Fibroblast of skin of right biceps (primary cell): ENCODE data around the gene PKIB.

Experiments
- DNase-seq: peaks from one replicate; pipeline ENCODE4 v3.0.0-alpha.2; 2013

The PKIB gene

DNA sequence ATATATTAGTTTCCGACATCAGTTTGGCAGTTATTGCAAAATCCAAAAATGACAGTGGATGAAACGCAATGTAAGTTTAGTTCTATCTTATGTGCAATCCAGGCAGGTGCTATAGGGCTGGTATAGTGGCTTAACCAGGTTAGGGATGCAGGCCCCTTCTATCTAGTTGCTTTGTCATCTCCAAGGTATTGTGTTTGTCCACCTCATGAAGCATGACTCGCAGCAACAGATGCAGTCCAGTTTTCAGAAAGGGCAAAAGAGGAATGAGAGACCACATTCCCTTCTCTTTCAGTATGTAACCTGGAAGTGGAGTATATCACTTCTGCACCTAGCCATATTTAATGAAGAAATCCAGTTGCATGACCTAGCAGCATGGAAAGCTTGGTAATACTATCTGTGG lies 59.7 kb downstream of the PKIB start:
- no peak for DNase-seq

DNA sequence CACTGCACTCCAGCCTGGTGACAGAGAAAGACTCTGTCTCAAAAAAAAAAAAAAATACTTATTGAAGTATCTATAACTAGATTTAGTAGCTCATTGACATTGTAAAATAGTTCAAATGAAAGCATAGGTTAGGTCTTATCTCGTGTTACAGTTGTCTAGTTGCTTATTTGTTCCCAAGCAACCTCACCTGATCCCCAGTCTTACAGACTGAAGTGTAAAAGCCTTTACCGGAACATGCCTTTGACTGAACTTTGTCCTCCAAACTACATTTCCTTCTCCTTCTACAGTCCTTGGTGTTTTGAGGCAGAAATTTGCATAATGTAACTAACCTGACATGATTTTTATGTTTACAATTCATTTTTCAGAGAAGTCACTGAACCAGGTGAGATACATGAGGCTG lies 61.0 kb downstream of the PKIB start:
- no peak for DNase-seq

DNA sequence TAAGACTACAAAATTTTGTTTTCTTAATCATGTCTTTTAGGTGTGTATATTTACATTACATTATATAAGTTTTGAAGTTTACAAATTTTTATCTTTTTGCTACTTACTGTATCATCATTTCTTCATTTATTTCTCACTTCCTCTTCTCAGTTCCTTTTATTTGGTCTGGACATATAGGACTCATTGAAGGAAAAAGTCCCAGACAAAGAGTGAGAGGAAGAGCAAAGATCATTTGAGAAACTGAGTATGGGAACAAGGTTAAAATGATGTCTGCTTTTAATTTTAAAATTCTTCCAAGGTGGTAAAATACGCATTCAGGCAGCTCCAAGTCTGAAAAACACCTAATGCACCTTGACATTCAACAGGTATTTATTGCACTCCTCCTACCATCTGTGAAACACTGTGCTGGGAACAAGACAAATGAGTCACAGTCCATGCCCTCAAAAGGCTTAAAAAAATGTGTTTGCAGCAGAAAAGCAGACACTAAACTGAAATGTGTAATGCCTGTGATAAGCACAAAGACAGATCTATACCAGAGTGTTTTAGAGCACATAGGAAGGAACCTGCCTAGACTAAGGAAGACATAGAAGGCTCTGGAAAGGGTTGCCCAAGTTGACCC lies 63.2 kb downstream of the PKIB start:
- DNase-seq: no peak

- no peak for DNase-seq
These were observed 65.9 kb downstream of the PKIB start for GRCh38 chr6:122676146-122676545.

DNA sequence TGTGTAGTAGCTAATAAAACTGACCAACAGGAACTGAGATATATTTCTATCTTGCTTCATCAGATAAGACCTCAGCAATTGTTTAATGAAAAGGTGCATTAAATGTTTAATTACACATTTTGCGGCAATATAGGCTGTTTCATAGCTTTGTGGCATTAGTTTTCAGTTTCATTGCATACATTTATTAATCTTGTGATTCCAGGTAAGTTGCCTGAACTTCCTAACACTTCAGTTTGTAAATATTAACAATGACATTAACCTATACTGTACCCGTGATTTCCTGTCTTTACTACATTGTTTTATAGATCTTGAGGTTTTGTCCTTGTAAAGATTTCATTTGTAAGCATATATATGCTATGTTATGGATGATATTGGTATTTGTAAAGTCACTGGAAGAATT lies 66.5 kb downstream of the PKIB start:
- DNase-seq: no peak

DNA sequence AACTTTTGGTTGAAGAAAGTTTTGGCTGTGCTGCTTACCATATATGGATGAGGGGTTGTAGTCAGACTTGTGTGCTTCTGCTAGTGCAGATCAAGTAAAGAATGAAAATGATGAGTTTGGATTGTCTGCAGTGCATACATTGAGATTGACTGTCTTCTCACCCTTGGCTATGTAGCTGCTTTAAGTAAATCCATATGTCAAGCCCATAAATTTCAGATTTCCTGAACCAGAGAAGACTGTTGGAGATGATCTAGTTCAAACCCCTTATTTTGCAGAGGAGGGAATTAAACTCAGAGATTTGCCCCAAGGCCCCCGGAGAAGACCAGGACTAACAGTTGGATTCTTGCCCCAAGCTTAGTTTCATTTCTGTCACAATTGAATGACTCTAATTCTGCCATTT lies 67.2 kb downstream of the PKIB start:
- DNase-seq: peak; percentile 10

- DNase-seq: peak; percentile 5
These were observed 68.6 kb downstream of the PKIB start for GRCh38 chr6:122678841-122679240.

DNA sequence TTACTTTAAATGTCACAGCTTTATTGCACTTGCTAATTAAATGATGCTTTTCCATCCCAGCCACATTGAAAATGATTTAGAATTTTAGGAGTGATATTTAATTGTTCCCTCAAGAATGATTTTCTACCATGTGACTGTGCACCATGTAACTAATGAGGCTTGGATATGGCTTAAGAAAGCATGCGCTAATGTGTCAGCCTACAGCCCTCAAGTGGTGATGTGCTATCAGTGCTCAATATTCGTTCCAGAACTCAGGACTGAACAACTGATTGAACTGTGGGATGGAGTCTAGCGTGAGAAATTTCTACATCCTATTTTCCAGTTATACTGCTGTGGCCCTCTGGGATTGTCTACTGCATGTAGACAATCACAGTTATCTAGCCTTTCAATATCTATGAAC lies 71.5 kb downstream of the PKIB start:
- no peak for DNase-seq

GRCh38 chr6:122683989-122684651 lies 73.9 kb downstream of the PKIB start:
- DNase-seq: no peak

- peak; percentile 83 for DNase-seq
These were observed 82.0 kb downstream of the PKIB start for GRCh38 chr6:122692175-122692598.

GRCh38 chr6:122692807-122693580 lies 82.8 kb downstream of the PKIB start:
- DNase-seq: no peak

DNA sequence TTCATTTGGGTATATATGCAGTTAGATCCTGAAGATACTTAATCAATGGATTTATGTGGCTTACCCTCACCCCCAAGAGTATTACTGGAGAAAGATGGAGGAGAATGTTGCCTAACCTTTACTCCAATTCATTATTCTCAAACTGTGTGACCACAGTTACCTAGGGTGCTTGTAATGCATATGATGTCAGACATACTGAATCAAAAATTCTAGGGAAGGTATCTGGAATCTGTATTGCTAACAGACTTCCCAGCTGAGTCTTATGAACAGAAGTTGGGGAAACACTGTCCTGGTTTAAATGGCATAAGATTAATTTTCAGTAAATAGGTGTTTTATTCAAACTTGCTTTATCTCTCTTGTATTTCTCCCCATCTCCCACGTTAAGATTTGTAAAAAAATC lies 83.9 kb downstream of the PKIB start:
- no peak for DNase-seq

DNA sequence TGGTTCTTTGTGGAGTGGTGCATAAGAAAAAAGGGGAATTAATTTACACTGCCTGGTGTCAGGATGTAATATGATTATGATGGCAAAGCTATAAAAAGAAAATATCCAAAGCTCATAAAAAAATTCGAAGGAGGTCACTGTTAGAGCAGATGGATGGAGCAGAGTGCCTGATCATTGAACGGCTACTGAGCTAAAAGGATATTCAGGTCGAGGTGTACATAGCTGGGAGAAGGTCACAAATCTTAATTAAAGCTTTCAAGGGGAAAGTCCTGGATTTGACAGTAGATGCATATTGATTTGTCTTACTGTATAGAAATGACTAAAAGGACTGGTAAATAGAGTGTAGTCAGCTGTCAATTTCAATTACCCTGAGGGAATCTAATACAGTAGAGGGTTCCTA lies 84.4 kb downstream of the PKIB start:
- no peak for DNase-seq

DNA sequence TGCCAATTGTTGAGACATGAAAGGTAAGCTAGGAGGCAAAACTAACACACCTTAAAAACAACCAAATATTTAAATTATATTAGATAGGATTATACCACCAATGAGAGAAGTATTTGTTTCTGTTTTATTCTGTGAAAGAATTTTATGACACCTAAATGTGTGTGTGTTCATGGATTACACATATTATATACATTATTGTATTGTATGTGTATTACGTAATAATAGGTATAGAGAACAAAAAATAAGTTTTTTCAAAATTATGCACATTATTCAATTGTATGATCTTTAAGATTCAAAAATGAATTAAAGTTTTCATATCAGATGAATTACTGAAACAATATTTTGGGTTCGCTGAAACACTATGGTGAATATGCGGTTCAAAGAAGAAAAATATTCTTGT lies 85.0 kb downstream of the PKIB start:
- no peak for DNase-seq

DNA sequence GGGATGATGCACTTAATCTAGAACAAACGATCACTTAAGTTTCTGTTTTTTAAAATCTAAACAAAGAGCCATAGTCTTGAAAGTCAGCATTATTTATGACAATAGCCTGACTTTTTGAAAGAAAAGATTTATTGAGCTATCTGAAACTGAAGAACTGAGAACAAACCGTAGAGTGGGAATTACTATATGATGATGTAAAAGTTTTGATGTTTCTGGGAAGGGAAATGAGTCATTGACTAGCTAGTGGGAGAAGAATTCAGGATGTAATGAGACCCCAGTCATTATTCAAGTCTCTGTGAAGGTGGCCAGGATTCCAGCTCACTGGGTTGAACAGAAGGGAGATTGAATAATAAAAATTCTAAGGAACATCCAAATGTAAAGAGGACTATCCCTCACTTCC lies 85.9 kb downstream of the PKIB start:
- peak; percentile 90 for DNase-seq

DNA sequence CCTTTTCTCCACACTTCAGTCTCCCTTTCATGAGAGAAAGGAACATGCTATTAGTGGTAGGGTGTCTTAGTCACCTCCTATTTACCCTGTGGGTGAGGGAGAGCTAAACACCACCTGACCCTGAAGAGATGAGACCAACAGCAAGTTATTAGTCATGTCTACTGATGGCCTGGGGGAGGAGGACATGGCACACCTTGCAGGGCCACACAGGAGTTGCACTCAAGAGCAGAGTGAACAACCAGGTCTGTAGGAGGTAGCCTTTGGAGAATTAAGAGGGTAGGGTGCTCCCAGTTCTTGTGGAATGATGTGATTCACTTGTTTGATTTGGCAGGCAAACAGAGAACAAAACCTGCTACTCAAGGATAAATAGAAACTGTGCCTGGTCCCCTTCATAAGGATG lies 86.6 kb downstream of the PKIB start:
- DNase-seq: peak; percentile 37

GRCh38 chr6:122697458-122697857 lies 87.3 kb downstream of the PKIB start:
- no peak for DNase-seq

DNA sequence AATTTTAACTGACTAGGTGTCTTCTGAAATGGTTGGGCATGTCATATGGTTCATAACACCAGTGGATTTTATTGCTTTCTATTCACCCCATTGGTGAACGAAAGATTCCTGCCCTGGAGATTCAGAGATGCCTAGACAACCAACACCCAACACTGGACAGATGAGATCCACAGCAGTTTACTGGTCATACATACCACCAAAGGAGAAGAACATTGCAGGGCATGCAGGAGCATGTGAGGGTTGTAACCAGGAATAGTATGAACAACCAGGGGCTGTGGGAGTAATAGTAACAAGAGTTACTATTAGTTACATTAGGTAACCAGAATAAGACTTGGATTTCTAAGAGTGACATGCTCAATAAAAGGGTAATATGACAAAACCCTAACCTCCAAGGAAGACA lies 91.5 kb downstream of the PKIB start:
- no peak for DNase-seq

GRCh38 chr6:122702841-122703240 lies 92.6 kb downstream of the PKIB start:
- DNase-seq: no peak

GRCh38 chr6:122704066-122704465 lies 93.9 kb downstream of the PKIB start:
- DNase-seq: no peak

- no peak for DNase-seq
These were observed 99.8 kb downstream of the PKIB start for GRCh38 chr6:122709922-122710512.

GRCh38 chr6:122710908-122711635 lies 100.9 kb downstream of the PKIB start:
- no peak for DNase-seq

GRCh38 chr6:122712093-122712447 lies 101.9 kb downstream of the PKIB start:
- no peak for DNase-seq
